Osteocyte (in vitro differentiated cells): ENCODE data around the gene AKAP6. TPM values are rescaled to one million over a fixed set of nuclear protein-coding genes. Genes with fewer than 3 reads are reported as not detected.

Experiments used
- DNase-seq: peaks from one replicate; pipeline ENCODE4 v3.0.0; 2021; ENCODE audit warnings: mixed read lengths; ENCODE audit not compliant: unreplicated experiment; ENCODE audit errors: extremely low spot score
- H3K27ac Mint-ChIP-seq: one replicate; pipeline ENCODE4 v1.8.0; 2021; ENCODE audit warnings: mild to moderate bottlenecking, mixed read lengths; ENCODE audit not compliant: unreplicated experiment
- H3K27me3 Mint-ChIP-seq: one replicate; pipeline ENCODE4 v1.8.0; 2021; ENCODE audit warnings: mixed read lengths; ENCODE audit not compliant: unreplicated experiment
- H3K36me3 Mint-ChIP-seq: one replicate; pipeline ENCODE4 v1.8.0; 2021; ENCODE audit warnings: mixed read lengths; ENCODE audit not compliant: unreplicated experiment
- H3K4me1 Mint-ChIP-seq: one replicate; pipeline ENCODE4 v1.8.0; 2021; ENCODE audit warnings: mixed read lengths; ENCODE audit not compliant: unreplicated experiment
- H3K4me3 Mint-ChIP-seq: one replicate; pipeline ENCODE4 v1.8.0; 2021; ENCODE audit warnings: mild to moderate bottlenecking, moderate library complexity, mixed read lengths; ENCODE audit not compliant: unreplicated experiment
- H3K9me3 Mint-ChIP-seq: one replicate; pipeline ENCODE4 v1.8.0; 2021; ENCODE audit warnings: mixed read lengths; ENCODE audit not compliant: unreplicated experiment
- CTCF ChIP-seq: fragments of 200-600 bp; sonication (generic); IDR thresholded peaks from 2 replicates; pipeline ENCODE4 v1.5.0; 2021; ENCODE audit warnings: antibody characterized with exemption, mild to moderate bottlenecking, moderate library complexity
- total RNA-seq: library from RNA; stranded (reverse); gene quantifications from 2 replicates; pipeline ENCODE4 v1.2.1, GENCODE V29; 2021

Gene AKAP6
- total RNA-seq, 1 donor from 2014 or later = 4.1 TPM

- Mint-ChIP-seq H3K4me1 (no peaks in the 10 kb centered on the region), H3K27me3 (peaks cover 5% of the 10 kb centered on the region), H3K9me3 (no peaks in the 10 kb centered on the region), H3K4me3 (no peak overlapping the region), H3K27ac (no peak overlapping the region), H3K36me3 (no peaks in the 10 kb centered on the region)
- TF ChIP-seq CTCF = no peak
- no peak for DNase-seq
These were observed 202.9 kb downstream of the AKAP6 start for GRCh38 chr14:32531942-32532515.

GRCh38 chr14:32534145-32534544 lies 205.0 kb downstream of the AKAP6 start:
- H3K4me1 Mint-ChIP-seq = no peaks in the 10 kb centered on the region

GRCh38 chr14:32536175-32536574 lies 207.1 kb downstream of the AKAP6 start:
- H3K4me1 Mint-ChIP-seq = no peaks in the 10 kb centered on the region
- H3K4me3 Mint-ChIP-seq = no peak overlapping the region
- no peaks in the 10 kb centered on the region for H3K9me3 Mint-ChIP-seq
- H3K36me3 Mint-ChIP-seq = no peaks in the 10 kb centered on the region
- no peaks in the 10 kb centered on the region for H3K27me3 Mint-ChIP-seq
- DNase-seq = no peak
- H3K27ac Mint-ChIP-seq = no peak overlapping the region
- no peak for TF ChIP-seq CTCF

More at GRCh38 chr14:32534145-32534544, 205.0 kb downstream of the AKAP6 start:
- Mint-ChIP-seq H3K9me3 (no peaks in the 10 kb centered on the region), H3K4me3 (no peak overlapping the region), H3K36me3 (no peaks in the 10 kb centered on the region), H3K27me3 (peaks cover 2% of the 10 kb centered on the region), H3K27ac (no peak overlapping the region)
- DNase-seq = no peak
- no peak for TF ChIP-seq CTCF

GRCh38 chr14:32537166-32537565 lies 208.1 kb downstream of the AKAP6 start:
- H3K4me3 Mint-ChIP-seq = no peak overlapping the region
- no peaks in the 10 kb centered on the region for H3K36me3 Mint-ChIP-seq
- no peaks in the 10 kb centered on the region for H3K9me3 Mint-ChIP-seq
- H3K4me1 Mint-ChIP-seq = no peaks in the 10 kb centered on the region
- no peaks in the 10 kb centered on the region for H3K27me3 Mint-ChIP-seq
- no peak for DNase-seq
- no peak for TF ChIP-seq CTCF
- no peak overlapping the region for H3K27ac Mint-ChIP-seq

GRCh38 chr14:32542507-32542906 lies 213.4 kb downstream of the AKAP6 start:
- H3K36me3 Mint-ChIP-seq = no peaks in the 10 kb centered on the region
- H3K4me3 Mint-ChIP-seq = no peak overlapping the region

More at GRCh38 chr14:32542507-32542906, 213.4 kb downstream of the AKAP6 start:
- H3K27me3 Mint-ChIP-seq = no peaks in the 10 kb centered on the region
- H3K27ac Mint-ChIP-seq = no peak overlapping the region
- no peak for DNase-seq
- H3K4me1 Mint-ChIP-seq = peaks cover 3% of the 10 kb centered on the region
- no peak for TF ChIP-seq CTCF
- H3K9me3 Mint-ChIP-seq = no peaks in the 10 kb centered on the region
